ELF-1 (cell line): ENCODE results near the gene NCOA5.
A peak's percentile ranks its signal among the peaks of the same experiment; 100 is the strongest.
"Not testable (repeated sequence)": the region's sequence is repeated elsewhere in the genome, so short reads cannot be mapped to it uniquely, and the experiment has no call there.

Experiments
- DNase-seq: peaks from one replicate; pipeline ENCODE4 v3.0.0-alpha.2; 2016; ENCODE audit warnings: low read depth, low spot score

NCOA5 gene

DNA sequence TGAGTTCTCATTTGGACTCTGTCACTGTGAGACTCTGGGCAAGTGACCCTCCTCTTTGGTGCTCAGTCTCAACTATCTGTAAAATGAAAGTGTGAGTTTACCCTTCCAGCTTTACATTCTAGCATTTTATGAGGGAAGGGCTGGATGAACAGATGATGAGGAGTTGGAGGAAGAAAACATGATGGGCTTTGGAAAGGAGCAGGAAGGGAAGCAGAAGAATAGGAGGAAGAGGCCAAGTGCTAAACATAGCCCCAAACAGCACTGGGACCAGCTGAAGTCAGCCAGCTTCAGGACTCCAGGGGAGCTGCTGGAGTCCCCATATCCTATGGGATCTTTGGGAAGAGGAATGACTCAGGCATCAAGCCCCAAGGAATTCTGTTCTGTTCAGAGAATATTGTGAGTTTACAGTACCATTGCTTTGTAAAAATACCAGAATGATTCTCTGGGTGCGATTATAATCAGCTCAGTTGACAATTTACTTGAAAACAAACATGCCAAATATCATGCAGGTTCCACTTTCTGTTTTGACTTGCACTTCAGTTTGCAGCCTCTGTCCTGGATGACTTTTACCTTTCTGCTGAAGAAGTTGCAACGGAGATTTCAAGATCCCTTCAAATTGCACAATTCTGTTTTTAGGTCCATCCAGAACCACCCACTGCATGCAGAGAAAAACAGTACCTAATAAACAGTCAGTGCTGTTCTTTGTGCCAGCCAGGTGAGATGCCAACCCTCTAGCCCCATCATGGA is 31.6 kb upstream of the NCOA5 start:
- no peak for DNase-seq

DNA sequence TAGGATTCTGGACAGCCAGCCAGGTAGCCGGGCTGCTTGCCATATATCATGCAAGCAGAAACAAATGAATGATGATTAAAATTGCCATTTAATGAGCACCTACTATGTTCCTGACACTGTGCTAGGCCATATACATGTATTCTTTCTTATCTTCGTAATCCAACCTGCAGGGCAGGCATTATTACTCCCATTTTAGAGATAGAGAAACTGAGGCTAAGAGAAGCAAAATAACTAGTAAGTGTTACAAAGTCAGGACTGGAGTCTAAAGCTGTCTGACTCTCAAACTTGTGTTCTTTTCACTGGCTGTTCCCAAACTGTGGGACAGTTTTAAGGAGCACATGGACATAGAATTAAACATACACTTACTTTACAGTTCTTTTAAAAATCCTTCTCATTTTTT is 30.4 kb upstream of the NCOA5 start:
- DNase-seq: no peak

GRCh38 chr20:46119547-46119946 is 29.8 kb upstream of the NCOA5 start:
- DNase-seq: no peak

DNA sequence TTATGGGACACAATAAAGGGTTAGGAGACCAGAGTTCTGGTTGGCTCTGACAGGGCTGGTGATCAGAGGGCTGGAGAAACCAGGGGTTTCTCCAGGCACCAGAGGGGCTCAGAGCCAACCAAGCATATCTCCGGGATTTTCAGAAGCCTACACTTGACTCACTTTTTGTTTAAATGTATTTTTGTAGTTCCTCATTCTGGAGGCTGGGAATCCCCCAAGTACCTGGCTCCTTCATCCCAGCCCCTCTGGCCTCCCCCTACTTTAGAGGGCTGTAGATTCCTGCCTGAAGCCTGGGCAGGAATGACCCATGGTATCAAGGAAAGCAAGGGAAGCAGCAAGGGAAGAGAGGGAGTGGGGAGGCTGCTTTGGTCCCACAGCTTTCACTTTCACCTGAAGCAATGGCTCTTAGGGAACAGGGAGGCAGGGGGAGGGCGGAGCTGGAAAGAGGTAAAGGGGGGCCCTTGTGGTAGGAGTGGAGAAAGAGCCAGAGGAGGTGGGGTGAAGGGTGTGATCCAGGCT is 29.3 kb upstream of the NCOA5 start:
- DNase-seq: no peak

- DNase-seq: no peak
These were observed 28.8 kb upstream of the NCOA5 start for GRCh38 chr20:46118481-46119020.

- DNase-seq: peak; percentile 91
These were observed 28.1 kb upstream of the NCOA5 start, which contains the start of gene CD40 for GRCh38 chr20:46117704-46118467. Gene CD40, plus strand, starts transcription at chr20:46118314. Its CDS starts 30 bp downstream, at chr20:46118344.

DNA sequence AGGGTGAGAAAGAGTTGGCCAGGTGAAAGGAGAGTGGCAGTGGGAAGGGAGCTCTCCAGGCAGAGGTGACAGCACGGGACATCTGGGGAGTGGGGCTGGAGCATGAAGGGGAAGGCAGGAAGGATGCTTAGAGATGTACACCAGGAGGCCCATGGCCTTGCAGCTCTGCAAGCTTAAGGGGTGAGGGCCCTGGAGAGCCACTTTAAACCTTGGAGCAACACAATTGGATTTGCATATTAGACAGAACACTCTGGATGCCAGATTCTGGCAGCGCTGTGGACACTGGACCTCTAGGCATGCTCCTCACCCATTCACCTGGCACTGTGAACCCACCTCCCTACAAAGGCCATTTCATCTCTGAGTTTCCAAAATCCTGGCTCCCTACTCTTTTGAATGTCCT is 24.7 kb upstream of the NCOA5 start:
- DNase-seq: no peak

DNA sequence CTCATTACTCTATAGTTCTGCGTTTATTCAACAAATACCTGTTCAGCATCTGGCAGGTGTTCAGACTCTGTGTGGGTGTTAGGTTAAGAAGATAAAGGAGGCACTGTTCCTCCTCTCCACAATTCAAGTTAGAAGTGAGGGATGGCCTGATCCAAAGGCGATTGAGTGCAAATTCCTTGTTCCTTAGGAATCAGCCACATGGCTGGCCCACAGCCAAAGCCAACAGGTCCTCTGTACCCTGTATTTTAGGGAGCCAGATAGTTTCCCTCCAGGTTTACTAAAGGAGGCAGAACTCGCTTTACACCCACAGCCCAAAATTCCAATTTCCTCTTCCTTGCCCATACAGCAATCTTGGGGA is 23.3 kb upstream of the NCOA5 start:
- no peak for DNase-seq

- DNase-seq: no peak
These were observed 22.8 kb upstream of the NCOA5 start for GRCh38 chr20:46112430-46113112.

GRCh38 chr20:46111836-46112212 is 22.1 kb upstream of the NCOA5 start:
- no peak for DNase-seq

DNA sequence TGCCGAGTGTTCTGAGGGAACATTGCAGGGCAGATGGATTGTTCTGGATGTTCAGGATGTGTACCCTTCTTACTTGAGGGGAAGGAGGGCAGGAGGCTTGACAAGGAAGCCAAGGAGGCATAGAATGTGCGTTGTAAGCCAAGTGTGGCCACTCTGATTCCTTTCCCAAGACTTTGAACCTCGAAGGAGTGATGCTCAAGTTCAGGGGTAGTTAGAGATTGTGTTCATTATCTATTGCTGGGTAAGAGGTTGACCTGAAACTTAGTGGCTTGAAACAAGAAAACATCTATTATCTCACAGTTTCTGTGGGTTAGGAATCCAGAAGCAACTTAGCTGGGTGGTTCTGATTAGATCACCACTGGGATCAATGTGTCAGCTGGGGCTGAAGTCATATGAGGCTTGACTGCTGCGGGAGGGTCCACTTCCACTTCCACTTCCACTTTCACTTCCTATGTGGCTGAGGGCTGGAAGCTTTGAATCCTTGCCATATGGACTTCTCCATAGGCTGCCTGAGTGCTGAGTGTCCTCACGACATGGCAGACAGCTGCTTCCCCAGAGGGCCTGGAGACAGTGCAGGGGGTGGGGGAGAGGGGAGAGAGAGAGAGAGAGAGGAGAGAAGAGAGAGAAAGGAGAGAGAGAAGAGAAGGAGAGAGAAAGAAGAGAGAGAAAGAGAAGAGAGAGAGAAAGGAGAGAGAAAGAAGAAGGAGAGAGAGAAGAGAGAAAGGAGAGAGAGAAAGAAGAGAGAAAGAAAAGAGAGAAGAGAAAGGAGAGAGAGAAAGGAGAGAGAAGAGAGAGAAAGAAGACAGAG is 21.5 kb upstream of the NCOA5 start:
- no peak for DNase-seq

DNA sequence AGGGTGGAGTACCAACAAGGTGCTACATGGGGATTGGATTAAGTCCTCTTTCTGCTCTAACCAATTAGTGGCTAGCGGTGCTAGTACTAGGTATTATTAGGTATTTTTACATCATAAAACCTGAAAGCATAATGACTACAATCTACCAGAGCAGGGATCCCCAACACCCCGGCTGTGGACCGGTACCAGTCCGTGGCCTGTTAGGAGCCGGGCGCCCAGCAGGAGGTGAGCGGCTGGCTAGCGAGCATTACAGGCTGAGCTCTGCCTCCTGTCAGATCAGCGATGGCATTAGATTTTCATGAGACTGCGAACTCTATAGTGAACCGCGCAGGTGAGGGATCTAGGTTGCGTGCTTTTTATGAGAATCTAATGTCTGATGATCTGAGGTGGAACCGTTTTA is 19.2 kb upstream of the NCOA5 start:
- DNase-seq: no peak

- DNase-seq: no peak
These were observed 18.7 kb upstream of the NCOA5 start for GRCh38 chr20:46108435-46108841.

DNA sequence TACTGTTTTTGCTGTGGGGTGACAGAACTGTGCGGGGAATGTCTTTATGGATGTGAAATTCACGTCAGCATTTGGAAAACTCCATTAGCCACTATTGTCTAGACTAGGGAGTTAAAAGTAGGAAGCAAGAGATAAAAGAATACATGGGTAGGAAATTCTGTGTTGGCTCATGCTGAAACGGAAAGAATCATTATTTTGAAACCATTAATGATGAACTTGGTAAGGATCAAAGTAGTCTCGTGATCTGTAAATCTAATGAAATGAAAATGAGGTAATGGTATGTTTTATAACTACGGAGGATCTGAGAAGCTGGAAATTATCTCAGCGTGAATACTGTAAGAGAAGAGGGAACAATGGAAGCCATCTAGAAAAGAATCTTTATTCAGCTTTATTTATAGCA is 17.3 kb upstream of the NCOA5 start:
- DNase-seq: no peak

DNA sequence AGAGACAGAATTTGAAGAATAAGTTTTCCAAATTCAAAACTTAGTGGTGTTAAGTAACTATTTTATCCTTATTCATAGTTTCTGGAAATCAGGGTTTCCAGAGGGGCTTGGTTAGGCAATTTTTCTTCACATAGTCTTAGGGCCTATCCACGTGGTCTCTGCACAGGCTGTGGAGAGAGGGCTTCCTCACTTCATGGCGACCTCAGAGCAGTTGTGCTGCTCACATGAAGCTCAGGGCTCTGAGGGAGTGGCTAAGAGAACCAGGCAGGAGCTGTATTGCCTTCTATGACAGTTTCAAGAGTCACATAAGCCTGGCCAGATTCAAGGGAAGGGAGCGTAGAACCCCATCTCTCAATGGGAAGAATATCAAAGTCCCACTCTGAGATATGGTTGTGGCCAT is 14.5 kb upstream of the NCOA5 start:
- DNase-seq: no peak

DNA sequence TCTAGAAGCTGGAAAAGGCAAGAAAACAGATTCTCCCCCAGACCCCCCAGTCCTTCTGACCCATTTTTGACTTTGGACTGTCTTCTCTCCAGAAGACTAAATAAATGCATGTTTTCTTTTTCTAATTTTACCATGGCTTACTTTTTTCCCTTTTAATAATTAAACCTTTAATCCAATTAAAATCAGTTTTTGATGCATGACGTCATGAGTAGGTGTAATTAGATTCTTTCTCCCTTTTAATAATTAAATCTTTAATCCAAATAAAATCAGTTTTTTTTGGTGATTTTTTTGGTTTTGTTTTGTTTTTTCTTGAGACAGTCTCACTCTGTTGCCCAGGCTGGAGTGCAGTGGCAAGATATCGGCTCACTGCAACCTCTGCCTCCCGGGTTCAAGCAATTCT is 13.2 kb upstream of the NCOA5 start:
- DNase-seq: no peak

DNA sequence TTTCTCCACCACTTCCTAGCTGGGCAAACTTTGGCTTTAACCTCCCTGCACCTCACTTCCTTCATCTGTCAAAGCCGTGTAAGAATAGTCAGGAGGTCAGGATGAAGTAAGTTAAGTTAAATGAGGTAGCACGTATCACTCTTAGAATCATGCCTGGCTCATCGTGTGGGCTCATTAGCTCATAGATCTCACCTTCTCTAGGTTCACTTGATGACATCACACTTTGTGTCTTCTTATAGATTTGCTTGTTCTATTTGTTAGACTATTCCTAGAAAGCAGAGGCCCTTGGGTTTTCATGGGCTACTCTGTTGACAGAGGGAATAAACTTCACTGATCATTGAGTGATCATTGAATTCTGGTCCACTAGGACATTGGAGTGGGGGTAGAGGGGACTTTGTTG is 12.2 kb upstream of the NCOA5 start:
- no peak for DNase-seq

- no peak for DNase-seq
These were observed 11.2 kb upstream of the NCOA5 start for GRCh38 chr20:46100988-46101387.

DNA sequence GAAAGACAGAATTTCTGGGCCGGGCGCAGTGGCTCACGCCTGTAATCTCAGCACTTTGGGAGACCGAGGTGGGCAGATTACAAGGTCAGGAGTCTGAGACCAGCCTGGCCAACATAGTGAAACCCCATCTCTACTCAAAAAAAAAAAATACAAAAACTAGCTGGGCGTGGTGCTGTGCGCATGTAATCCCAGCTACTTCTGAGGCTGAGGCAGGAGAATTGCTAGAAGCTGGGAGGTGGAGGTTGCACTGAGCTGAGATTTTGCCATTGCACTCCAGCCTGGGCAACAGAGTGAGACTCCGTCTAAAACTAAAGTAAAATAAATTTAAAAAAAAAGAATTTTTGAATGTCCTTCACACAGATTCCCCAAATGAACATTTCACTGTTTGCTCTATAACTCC is 10.7 kb upstream of the NCOA5 start:
- not testable (repeated sequence) for DNase-seq

GRCh38 chr20:46099491-46100287 is 9.9 kb upstream of the NCOA5 start:
- peak; percentile 47 for DNase-seq

DNA sequence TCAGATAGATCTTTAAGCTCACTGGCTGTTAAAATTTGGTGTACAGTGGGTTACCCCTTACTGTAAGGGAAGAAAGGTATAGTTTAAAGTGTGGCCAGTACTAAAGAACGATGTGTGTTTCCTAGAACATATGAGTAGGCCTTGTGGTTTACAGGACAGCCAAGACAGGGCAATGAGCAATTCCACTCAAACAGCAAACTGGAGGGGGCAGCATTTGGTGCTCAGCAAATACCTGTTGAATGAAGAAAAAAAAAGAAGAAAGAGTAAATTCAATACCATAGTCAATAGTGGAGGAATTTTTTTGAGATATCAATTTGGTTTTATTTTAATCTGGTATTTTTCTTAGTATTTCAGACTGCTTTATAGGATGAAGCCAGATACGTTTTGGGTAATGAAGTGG is 3.8 kb upstream of the NCOA5 start:
- DNase-seq: no peak
